ENCODE data around the gene RIN3. TPM values are rescaled to one million over a fixed set of nuclear protein-coding genes. Genes with fewer than 3 reads are reported as not detected.

The RIN3 gene
- total RNA-seq, 1 donor from 2014 or later: 4.7 TPM

GRCh38 chr14:92656306-92657081 is 142.9 kb downstream of the RIN3 start:
- H3K27me3 ChIP-seq (ENCODE audit: control insufficient read depth in 3 of 3, insufficient read depth in 3 of 3, low read length in 3 of 3): no peaks in the 10 kb centered on the region
- H3K9ac ChIP-seq (ENCODE audit: low read depth in 1 of 3, low read length in 3 of 3): no peak overlapping the region
- peaks cover 3 to 38% (median 17%) of the 10 kb centered on the region in 3 donors for H3K4me1 ChIP-seq (ENCODE audit: control insufficient read depth in 3 of 3, insufficient read depth in 3 of 3, low read length in 3 of 3)
- no peak overlapping the region for H3K27ac ChIP-seq (ENCODE audit: low read depth, low read length)
- peaks cover 0 to 8% (median 3%) of the 10 kb centered on the region in 3 donors for H3K36me3 ChIP-seq (ENCODE audit: control insufficient read depth in 3 of 3, insufficient read depth in 3 of 3, low read length in 3 of 3)
- H3K9me3 ChIP-seq (ENCODE audit: control insufficient read depth in 3 of 3, low read length in 3 of 3): no peaks in the 10 kb centered on the region
- H3K4me3 ChIP-seq (ENCODE audit: low read length in 3 of 3): no peak overlapping the region

DNA sequence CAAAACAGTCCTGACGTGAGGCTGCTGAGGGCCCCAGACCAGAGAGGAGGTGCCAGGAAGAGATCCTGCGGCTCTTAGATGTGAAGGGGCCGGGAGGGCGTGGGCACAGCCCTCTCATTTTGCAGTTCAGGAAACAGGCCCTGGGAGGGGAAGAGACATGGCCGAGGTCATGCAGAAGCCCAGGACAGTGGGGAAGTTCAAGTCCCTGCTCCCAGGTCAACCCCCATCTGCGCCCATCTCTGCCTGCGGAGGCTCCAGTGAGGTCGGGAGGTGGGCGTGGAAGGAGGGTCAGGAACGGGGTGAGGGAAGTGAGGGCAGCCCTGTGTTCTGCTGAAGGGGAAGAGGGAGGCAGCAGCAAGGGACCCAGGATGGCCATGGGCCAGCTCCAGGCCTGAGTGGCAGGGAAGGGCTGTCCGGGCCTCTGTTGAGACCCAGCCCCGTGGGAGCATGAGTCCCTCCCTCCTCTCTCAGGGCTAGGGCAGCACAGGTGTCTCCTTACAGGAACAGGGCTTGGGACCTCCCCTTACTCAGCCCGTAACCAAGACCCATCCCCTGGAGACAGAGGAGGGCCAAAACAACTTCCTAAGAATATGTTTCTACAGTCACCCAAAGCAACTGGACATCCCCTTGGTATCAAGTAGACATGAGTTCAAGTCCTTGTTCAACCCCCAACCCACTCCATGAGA is 144.0 kb downstream of the RIN3 start:
- peaks cover 0 to 7% (median 3%) of the 10 kb centered on the region in 3 donors for H3K36me3 ChIP-seq (ENCODE audit: control insufficient read depth in 3 of 3, insufficient read depth in 3 of 3, low read length in 3 of 3)
- H3K27me3 ChIP-seq (ENCODE audit: control insufficient read depth in 3 of 3, insufficient read depth in 3 of 3, low read length in 3 of 3): no peaks in the 10 kb centered on the region
- no peak overlapping the region for H3K27ac ChIP-seq (ENCODE audit: low read depth, low read length)
- peaks cover 3 to 36% (median 17%) of the 10 kb centered on the region in 3 donors for H3K4me1 ChIP-seq (ENCODE audit: control insufficient read depth in 3 of 3, insufficient read depth in 3 of 3, low read length in 3 of 3)
- no peaks in the 10 kb centered on the region for H3K9me3 ChIP-seq (ENCODE audit: control insufficient read depth in 3 of 3, low read length in 3 of 3)
- H3K9ac ChIP-seq (ENCODE audit: low read depth in 1 of 3, low read length in 3 of 3): no peak overlapping the region
- no peak overlapping the region for H3K4me3 ChIP-seq (ENCODE audit: low read length in 3 of 3)

DNA sequence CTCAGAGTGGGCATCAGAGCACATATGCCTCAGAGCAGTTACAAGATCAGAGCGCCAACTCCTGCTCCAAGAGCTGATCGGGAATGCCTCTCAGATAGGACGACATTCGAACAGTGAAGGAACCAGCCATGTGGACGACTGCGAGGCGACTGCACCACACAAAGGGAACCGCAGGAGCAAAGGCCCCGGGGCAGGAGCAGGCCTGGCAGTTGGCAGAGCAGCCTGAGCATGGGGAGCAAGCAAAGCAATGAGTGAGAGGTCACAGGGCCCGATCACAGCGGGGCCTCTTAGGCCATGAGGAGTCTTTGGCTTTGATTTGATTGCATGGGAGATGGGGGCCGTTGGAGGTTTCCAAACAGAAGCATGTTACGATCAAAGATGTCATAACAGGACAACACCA is 144.6 kb downstream of the RIN3 start:
- Histone ChIP-seq H3K4me1 (ENCODE audit: control insufficient read depth in 3 of 3, insufficient read depth in 3 of 3, low read length in 3 of 3) (peaks cover 3 to 35% (median 17%) of the 10 kb centered on the region in 3 donors), H3K4me3 (ENCODE audit: low read length in 3 of 3) (no peak overlapping the region), H3K9me3 (ENCODE audit: control insufficient read depth in 3 of 3, low read length in 3 of 3) (no peaks in the 10 kb centered on the region), H3K36me3 (ENCODE audit: control insufficient read depth in 3 of 3, insufficient read depth in 3 of 3, low read length in 3 of 3) (peaks cover 0 to 3% (median 3%) of the 10 kb centered on the region in 3 donors), H3K27ac (ENCODE audit: low read depth, low read length) (no peak overlapping the region), H3K27me3 (ENCODE audit: control insufficient read depth in 3 of 3, insufficient read depth in 3 of 3, low read length in 3 of 3) (no peaks in the 10 kb centered on the region), H3K9ac (ENCODE audit: low read depth in 1 of 3, low read length in 3 of 3) (no peak overlapping the region)

DNA sequence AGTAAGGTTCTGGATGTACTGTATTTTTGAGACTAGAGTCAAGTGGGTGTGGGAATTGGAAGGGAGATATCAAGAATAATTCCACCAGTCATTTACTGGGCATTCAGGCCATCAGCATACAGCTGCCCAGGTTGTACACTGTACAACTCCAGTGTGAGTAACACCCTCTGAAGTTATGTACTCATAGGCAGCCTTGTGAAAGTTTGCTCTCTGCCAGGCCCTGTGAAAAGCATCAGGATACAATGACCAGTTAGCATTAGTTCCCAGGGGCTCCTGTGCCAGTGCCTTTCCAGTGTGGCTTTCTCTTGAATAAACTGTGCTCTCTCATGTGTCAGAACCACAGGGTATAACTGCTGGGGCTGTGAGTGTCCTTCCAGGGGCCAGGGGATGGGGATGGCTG is 145.1 kb downstream of the RIN3 start:
- Histone ChIP-seq H3K9ac (ENCODE audit: low read depth in 1 of 3, low read length in 3 of 3) (no peak overlapping the region), H3K36me3 (ENCODE audit: control insufficient read depth in 3 of 3, insufficient read depth in 3 of 3, low read length in 3 of 3) (peaks cover 0 to 3% (median 3%) of the 10 kb centered on the region in 3 donors), H3K27ac (ENCODE audit: low read depth, low read length) (no peak overlapping the region), H3K27me3 (ENCODE audit: control insufficient read depth in 3 of 3, insufficient read depth in 3 of 3, low read length in 3 of 3) (no peaks in the 10 kb centered on the region), H3K4me1 (ENCODE audit: control insufficient read depth in 3 of 3, insufficient read depth in 3 of 3, low read length in 3 of 3) (peaks cover 3 to 35% (median 17%) of the 10 kb centered on the region in 3 donors), H3K9me3 (ENCODE audit: control insufficient read depth in 3 of 3, low read length in 3 of 3) (no peaks in the 10 kb centered on the region), H3K4me3 (ENCODE audit: low read length in 3 of 3) (no peak overlapping the region)

DNA sequence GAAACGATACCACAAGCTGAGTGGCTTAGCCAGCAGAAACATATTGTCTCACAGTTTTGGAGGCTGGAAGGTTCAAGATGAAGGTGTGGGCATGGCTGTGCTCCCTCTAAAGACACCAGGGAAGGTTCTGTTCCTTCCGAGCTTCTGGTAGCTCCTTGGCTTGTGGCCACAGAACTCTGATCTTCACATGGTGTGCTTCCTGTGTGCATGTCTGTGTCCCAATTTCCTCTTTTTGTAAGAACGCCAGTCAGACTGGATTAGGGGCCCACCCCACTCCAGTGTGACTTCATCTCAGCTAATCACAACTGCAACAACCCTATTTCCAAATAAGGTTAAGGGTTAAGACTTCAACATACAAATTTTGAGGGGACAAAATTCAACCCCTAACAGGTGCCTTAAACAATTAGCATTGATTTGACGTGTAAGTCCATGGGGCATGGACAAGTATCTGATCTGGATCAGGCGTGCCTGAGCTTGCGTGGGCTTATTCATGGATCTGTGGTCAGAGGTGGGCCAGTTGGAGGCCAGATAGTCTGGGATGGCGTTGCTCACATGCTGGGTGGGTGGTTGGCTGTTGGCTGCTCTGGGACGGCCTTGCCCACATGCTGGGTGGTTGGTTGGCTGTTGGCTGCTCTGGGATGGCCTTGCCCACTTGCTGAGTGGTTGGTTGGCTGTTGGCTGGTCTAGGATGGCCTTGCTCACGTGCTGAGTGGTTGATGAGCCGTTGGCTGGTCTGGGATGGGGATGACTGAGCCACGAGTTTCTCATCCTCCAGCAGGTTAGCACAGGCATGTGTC is 146.4 kb downstream of the RIN3 start:
- H3K4me3 ChIP-seq (ENCODE audit: low read length in 3 of 3): no peak overlapping the region
- no peaks in the 10 kb centered on the region for H3K9me3 ChIP-seq (ENCODE audit: control insufficient read depth in 3 of 3, low read length in 3 of 3)
- no peaks in the 10 kb centered on the region for H3K27me3 ChIP-seq (ENCODE audit: control insufficient read depth in 3 of 3, insufficient read depth in 3 of 3, low read length in 3 of 3)
- H3K9ac ChIP-seq (ENCODE audit: low read depth in 1 of 3, low read length in 3 of 3): no peak overlapping the region
- H3K36me3 ChIP-seq (ENCODE audit: control insufficient read depth in 3 of 3, insufficient read depth in 3 of 3, low read length in 3 of 3): peaks cover 0 to 3% (median 3%) of the 10 kb centered on the region in 3 donors
- peaks cover 3 to 35% (median 17%) of the 10 kb centered on the region in 3 donors for H3K4me1 ChIP-seq (ENCODE audit: control insufficient read depth in 3 of 3, insufficient read depth in 3 of 3, low read length in 3 of 3)
- H3K27ac ChIP-seq (ENCODE audit: low read depth, low read length): peak overlapping the region; percentile 45

GRCh38 chr14:92660571-92660970 is 147.0 kb downstream of the RIN3 start:
- peaks cover 3 to 30% (median 17%) of the 10 kb centered on the region in 3 donors for H3K4me1 ChIP-seq (ENCODE audit: control insufficient read depth in 3 of 3, insufficient read depth in 3 of 3, low read length in 3 of 3)
- H3K4me3 ChIP-seq (ENCODE audit: low read length in 3 of 3): no peak overlapping the region
- H3K36me3 ChIP-seq (ENCODE audit: control insufficient read depth in 3 of 3, insufficient read depth in 3 of 3, low read length in 3 of 3): peaks cover 0 to 3% (median 3%) of the 10 kb centered on the region in 3 donors
- H3K9ac ChIP-seq (ENCODE audit: low read depth in 1 of 3, low read length in 3 of 3): no peak overlapping the region
- H3K9me3 ChIP-seq (ENCODE audit: control insufficient read depth in 3 of 3, low read length in 3 of 3): no peaks in the 10 kb centered on the region
- H3K27ac ChIP-seq (ENCODE audit: low read depth, low read length): no peak overlapping the region
- H3K27me3 ChIP-seq (ENCODE audit: control insufficient read depth in 3 of 3, insufficient read depth in 3 of 3, low read length in 3 of 3): no peaks in the 10 kb centered on the region

DNA sequence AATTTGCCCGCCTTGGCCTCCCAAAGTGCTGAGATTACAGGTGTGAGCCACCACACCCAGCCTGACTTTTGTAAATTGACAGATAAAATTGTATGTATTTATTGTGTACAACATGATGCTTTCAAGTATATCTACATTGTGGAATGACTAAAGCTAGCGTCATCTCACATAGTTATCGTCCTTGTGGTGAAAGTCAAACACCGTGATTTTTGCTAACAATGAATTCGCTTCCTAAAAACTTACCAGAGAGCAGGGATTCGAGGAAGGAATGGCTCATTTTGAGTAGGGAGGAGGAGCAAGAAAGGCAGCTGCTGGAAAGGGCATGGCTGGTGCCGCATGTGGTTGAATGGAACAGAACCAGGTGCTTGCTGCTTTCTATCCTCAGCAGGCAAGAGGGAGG is 149.5 kb downstream of the RIN3 start:
- no peak overlapping the region for H3K4me3 ChIP-seq (ENCODE audit: low read length in 3 of 3)
- H3K27me3 ChIP-seq (ENCODE audit: control insufficient read depth in 3 of 3, insufficient read depth in 3 of 3, low read length in 3 of 3): no peaks in the 10 kb centered on the region
- H3K9me3 ChIP-seq (ENCODE audit: control insufficient read depth in 3 of 3, low read length in 3 of 3): no peaks in the 10 kb centered on the region
- no peak overlapping the region for H3K27ac ChIP-seq (ENCODE audit: low read depth, low read length)
- no peak overlapping the region for H3K9ac ChIP-seq (ENCODE audit: low read depth in 1 of 3, low read length in 3 of 3)
- H3K36me3 ChIP-seq (ENCODE audit: control insufficient read depth in 3 of 3, insufficient read depth in 3 of 3, low read length in 3 of 3): peaks cover 0 to 5% (median 0%) of the 10 kb centered on the region in 3 donors
- H3K4me1 ChIP-seq (ENCODE audit: control insufficient read depth in 3 of 3, insufficient read depth in 3 of 3, low read length in 3 of 3): peaks cover 1 to 23% (median 8%) of the 10 kb centered on the region in 3 donors

DNA sequence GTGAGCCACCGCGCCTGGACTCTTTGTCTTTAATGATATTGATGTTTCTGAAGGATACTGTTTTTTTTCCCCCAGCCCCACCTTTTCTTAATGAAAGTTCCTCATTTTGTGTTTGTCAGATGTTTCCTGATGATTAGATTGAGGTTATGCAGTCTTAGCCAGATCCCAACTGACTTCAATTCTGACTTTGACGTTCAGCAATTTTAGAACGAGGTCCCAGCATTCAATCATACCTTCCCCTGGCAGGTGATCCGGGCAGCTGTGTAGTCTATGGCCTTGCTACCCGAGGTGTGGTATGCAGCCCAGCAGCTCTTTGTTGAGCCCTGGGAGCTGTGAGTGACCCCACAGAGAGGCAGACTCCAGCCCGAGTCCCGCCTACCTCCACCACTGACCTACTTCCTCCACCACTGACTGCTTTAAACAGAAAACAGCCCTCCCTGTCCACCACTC is 152.1 kb downstream of the RIN3 start:
- H3K9ac ChIP-seq (ENCODE audit: low read depth in 1 of 3, low read length in 3 of 3): no peak overlapping the region
- peaks cover 0 to 2% (median 0%) of the 10 kb centered on the region in 3 donors for H3K36me3 ChIP-seq (ENCODE audit: control insufficient read depth in 3 of 3, insufficient read depth in 3 of 3, low read length in 3 of 3)
- peaks cover 0 to 3% (median 0%) of the 10 kb centered on the region in 3 donors for H3K4me1 ChIP-seq (ENCODE audit: control insufficient read depth in 3 of 3, insufficient read depth in 3 of 3, low read length in 3 of 3)
- H3K27me3 ChIP-seq (ENCODE audit: control insufficient read depth in 3 of 3, insufficient read depth in 3 of 3, low read length in 3 of 3): no peaks in the 10 kb centered on the region
- peak overlapping the region; percentile 30 for H3K27ac ChIP-seq (ENCODE audit: low read depth, low read length)
- H3K4me3 ChIP-seq (ENCODE audit: low read length in 3 of 3): no peak overlapping the region
- no peaks in the 10 kb centered on the region for H3K9me3 ChIP-seq (ENCODE audit: control insufficient read depth in 3 of 3, low read length in 3 of 3)

GRCh38 chr14:92666251-92666650 is 152.7 kb downstream of the RIN3 start:
- H3K9me3 ChIP-seq (ENCODE audit: control insufficient read depth in 3 of 3, low read length in 3 of 3): no peaks in the 10 kb centered on the region
- H3K9ac ChIP-seq (ENCODE audit: low read depth in 1 of 3, low read length in 3 of 3): no peak overlapping the region
- no peaks in the 10 kb centered on the region for H3K27me3 ChIP-seq (ENCODE audit: control insufficient read depth in 3 of 3, insufficient read depth in 3 of 3, low read length in 3 of 3)
- peak overlapping the region; percentile 30 for H3K27ac ChIP-seq (ENCODE audit: low read depth, low read length)
- H3K4me1 ChIP-seq (ENCODE audit: control insufficient read depth in 3 of 3, insufficient read depth in 3 of 3, low read length in 3 of 3): peaks cover 0 to 3% (median 0%) of the 10 kb centered on the region in 3 donors
- no peak overlapping the region for H3K4me3 ChIP-seq (ENCODE audit: low read length in 3 of 3)
- peaks cover 0 to 2% (median 0%) of the 10 kb centered on the region in 3 donors for H3K36me3 ChIP-seq (ENCODE audit: control insufficient read depth in 3 of 3, insufficient read depth in 3 of 3, low read length in 3 of 3)

All from skeletal muscle tissue (tissue), 4 donors.